ENCODE measurements around the gene SLC35E3.

Gene SLC35E3

GRCh38 chr12:68780731-68781130, 34.8 kb downstream of the SLC35E3 start:
- no peak overlapping the region for H3K23ac ChIP-seq (ENCODE audit: low read depth, low read length, poor library complexity)
- H2AFZ ChIP-seq (ENCODE audit: low read length), result no peak overlapping the region
- no peak overlapping the region for H2AK5ac ChIP-seq (ENCODE audit: low read depth, low read length)
- H3K27ac ChIP-seq (replicated peaks; ENCODE audit: low read length), result no peak overlapping the region
- no peak overlapping the region for H3K4ac ChIP-seq (ENCODE audit: low read length)
- no peak overlapping the region for H2BK15ac ChIP-seq (ENCODE audit: low read length)
- H3K9ac ChIP-seq (ENCODE audit: low read depth, low read length, poor library complexity), result no peak overlapping the region
- H3K4me2 ChIP-seq (ENCODE audit: insufficient read depth, low read length, poor library complexity, severe bottlenecking), result no peak overlapping the region
- peaks cover 0 to 4% of the 10 kb centered on the region in 2 donors for H3K4me1 ChIP-seq (ENCODE audit: control insufficient read depth in 2 of 2, insufficient read depth in 1 of 2, low read depth in 1 of 2, low read length in 2 of 2)
- no peak overlapping the region for H2BK12ac ChIP-seq (ENCODE audit: low read length)
- H3K18ac ChIP-seq (ENCODE audit: low read length), result no peak overlapping the region
- no peaks in the 10 kb centered on the region for H3K27me3 ChIP-seq (ENCODE audit: control insufficient read depth in 3 of 3, insufficient read depth in 3 of 3, low read depth in 1 of 3, low read length in 3 of 3)
- no peaks in the 10 kb centered on the region for H3K9me3 ChIP-seq (replicated peaks in 1 of 2; ENCODE audit: control insufficient read depth in 2 of 2, insufficient read depth in 1 of 2, low read depth in 1 of 2, low read length in 2 of 2)
- H4K8ac ChIP-seq (ENCODE audit: low read depth, low read length), result no peak overlapping the region
- WGBS, 2 donors (ENCODE audit: extremely low coverage in 2 of 2, insufficient read length in 2 of 2, insufficient replicate concordance in 1 of 2), result no CpG with 5 or more reads among the region's 6 CpGs
- no peak overlapping the region for H2BK120ac ChIP-seq (ENCODE audit: low read depth, low read length)
- no peak overlapping the region for H3K4me3 ChIP-seq (ENCODE audit: low read length in 2 of 2)
- H3K79me1 ChIP-seq (ENCODE audit: low read depth, low read length), result no peaks in the 10 kb centered on the region
- H4K91ac ChIP-seq (ENCODE audit: low read depth, low read length, poor library complexity), result no peak overlapping the region
- no peak overlapping the region for H2BK5ac ChIP-seq (ENCODE audit: low read length)
- H3K14ac ChIP-seq (ENCODE audit: low read length), result no peak overlapping the region
- no peaks in the 10 kb centered on the region for H3K36me3 ChIP-seq (replicated peaks in 1 of 2; ENCODE audit: control insufficient read depth in 2 of 2, insufficient read depth in 2 of 2, low read length in 2 of 2)
- no peak for DNase-seq (ENCODE audit: low spot score)

- no peaks in the 10 kb centered on the region for H3K27me3 ChIP-seq (ENCODE audit: control insufficient read depth in 3 of 3, insufficient read depth in 3 of 3, low read depth in 1 of 3, low read length in 3 of 3)
- WGBS, 2 donors (ENCODE audit: extremely low coverage in 2 of 2, insufficient read length in 2 of 2, insufficient replicate concordance in 1 of 2), result no CpG with 5 or more reads among the region's 6 CpGs
These were observed 35.8 kb downstream of the SLC35E3 start for GRCh38 chr12:68781728-68782127.

GRCh38 chr12:68784015-68784414, 38.0 kb downstream of the SLC35E3 start:
- DNase-seq (ENCODE audit: low spot score), result no peak
- Histone ChIP-seq H3K23ac (ENCODE audit: low read depth, low read length, poor library complexity) (no peak overlapping the region), H3K36me3 (replicated peaks in 1 of 2; ENCODE audit: control insufficient read depth in 2 of 2, insufficient read depth in 2 of 2, low read length in 2 of 2) (no peaks in the 10 kb centered on the region), H3K4me2 (ENCODE audit: insufficient read depth, low read length, poor library complexity, severe bottlenecking) (no peak overlapping the region), H3K4me1 (ENCODE audit: control insufficient read depth in 2 of 2, insufficient read depth in 1 of 2, low read depth in 1 of 2, low read length in 2 of 2) (no peaks in the 10 kb centered on the region), H4K8ac (ENCODE audit: low read depth, low read length) (no peak overlapping the region), H3K79me1 (ENCODE audit: low read depth, low read length) (no peaks in the 10 kb centered on the region), H3K9ac (ENCODE audit: low read depth, low read length, poor library complexity) (no peak overlapping the region), H3K27me3 (ENCODE audit: control insufficient read depth in 3 of 3, insufficient read depth in 3 of 3, low read depth in 1 of 3, low read length in 3 of 3) (no peaks in the 10 kb centered on the region), H3K27ac (replicated peaks; ENCODE audit: low read length) (no peak overlapping the region), H2BK120ac (ENCODE audit: low read depth, low read length) (no peak overlapping the region), H2BK12ac (ENCODE audit: low read length) (no peak overlapping the region), H2AFZ (ENCODE audit: low read length) (no peak overlapping the region), H3K4me3 (ENCODE audit: low read length in 2 of 2) (no peak overlapping the region), H4K91ac (ENCODE audit: low read depth, low read length, poor library complexity) (no peak overlapping the region), H2BK5ac (ENCODE audit: low read length) (no peak overlapping the region), H3K4ac (ENCODE audit: low read length) (no peak overlapping the region), H3K9me3 (replicated peaks in 1 of 2; ENCODE audit: control insufficient read depth in 2 of 2, insufficient read depth in 1 of 2, low read depth in 1 of 2, low read length in 2 of 2) (no peaks in the 10 kb centered on the region), H3K18ac (ENCODE audit: low read length) (no peak overlapping the region), H2BK15ac (ENCODE audit: low read length) (no peak overlapping the region), H3K14ac (ENCODE audit: low read length) (no peak overlapping the region), H2AK5ac (ENCODE audit: low read depth, low read length) (no peak overlapping the region)
- no CpG with 5 or more reads among the region's 8 CpGs for WGBS, 2 donors (ENCODE audit: extremely low coverage in 2 of 2, insufficient read length in 2 of 2, insufficient replicate concordance in 1 of 2)

More at GRCh38 chr12:68781728-68782127, 35.8 kb downstream of the SLC35E3 start:
- H3K4me1 ChIP-seq (ENCODE audit: control insufficient read depth in 2 of 2, insufficient read depth in 1 of 2, low read depth in 1 of 2, low read length in 2 of 2), result peaks cover 0 to 4% of the 10 kb centered on the region in 2 donors
- H2AFZ ChIP-seq (ENCODE audit: low read length), result no peak overlapping the region
- no peak overlapping the region for H2AK5ac ChIP-seq (ENCODE audit: low read depth, low read length)
- no peaks in the 10 kb centered on the region for H3K79me1 ChIP-seq (ENCODE audit: low read depth, low read length)
- no peaks in the 10 kb centered on the region for H3K36me3 ChIP-seq (replicated peaks in 1 of 2; ENCODE audit: control insufficient read depth in 2 of 2, insufficient read depth in 2 of 2, low read length in 2 of 2)
- H3K9ac ChIP-seq (ENCODE audit: low read depth, low read length, poor library complexity), result no peak overlapping the region
- H4K8ac ChIP-seq (ENCODE audit: low read depth, low read length), result no peak overlapping the region
- H2BK120ac ChIP-seq (ENCODE audit: low read depth, low read length), result no peak overlapping the region
- no peak overlapping the region for H3K14ac ChIP-seq (ENCODE audit: low read length)
- no peak overlapping the region for H2BK15ac ChIP-seq (ENCODE audit: low read length)
- H2BK5ac ChIP-seq (ENCODE audit: low read length), result no peak overlapping the region
- H2BK12ac ChIP-seq (ENCODE audit: low read length), result no peak overlapping the region
- H3K23ac ChIP-seq (ENCODE audit: low read depth, low read length, poor library complexity), result no peak overlapping the region
- no peak overlapping the region for H3K4me2 ChIP-seq (ENCODE audit: insufficient read depth, low read length, poor library complexity, severe bottlenecking)
- H4K91ac ChIP-seq (ENCODE audit: low read depth, low read length, poor library complexity), result no peak overlapping the region
- H3K4me3 ChIP-seq (ENCODE audit: low read length in 2 of 2), result no peak overlapping the region
- H3K27ac ChIP-seq (replicated peaks; ENCODE audit: low read length), result no peak overlapping the region
- no peak for DNase-seq (ENCODE audit: low spot score)
- H3K9me3 ChIP-seq (replicated peaks in 1 of 2; ENCODE audit: control insufficient read depth in 2 of 2, insufficient read depth in 1 of 2, low read depth in 1 of 2, low read length in 2 of 2), result no peaks in the 10 kb centered on the region
- no peak overlapping the region for H3K4ac ChIP-seq (ENCODE audit: low read length)
- H3K18ac ChIP-seq (ENCODE audit: low read length), result no peak overlapping the region

GRCh38 chr12:68785358-68785757, 39.4 kb downstream of the SLC35E3 start:
- no peak overlapping the region for H2BK5ac ChIP-seq (ENCODE audit: low read length)
- no peak for DNase-seq (ENCODE audit: low spot score)
- no peak overlapping the region for H3K4me3 ChIP-seq (ENCODE audit: low read length in 2 of 2)
- WGBS, 2 donors (ENCODE audit: extremely low coverage in 2 of 2, insufficient read length in 2 of 2, insufficient replicate concordance in 1 of 2), result no CpG with 5 or more reads among the region's 2 CpGs
- no peaks in the 10 kb centered on the region for H3K4me1 ChIP-seq (ENCODE audit: control insufficient read depth in 2 of 2, insufficient read depth in 1 of 2, low read depth in 1 of 2, low read length in 2 of 2)
- H3K18ac ChIP-seq (ENCODE audit: low read length), result no peak overlapping the region
- H2BK120ac ChIP-seq (ENCODE audit: low read depth, low read length), result no peak overlapping the region
- H2BK15ac ChIP-seq (ENCODE audit: low read length), result no peak overlapping the region
- H4K91ac ChIP-seq (ENCODE audit: low read depth, low read length, poor library complexity), result no peak overlapping the region
- H3K9ac ChIP-seq (ENCODE audit: low read depth, low read length, poor library complexity), result no peak overlapping the region
- no peak overlapping the region for H3K14ac ChIP-seq (ENCODE audit: low read length)
- no peak overlapping the region for H2AK5ac ChIP-seq (ENCODE audit: low read depth, low read length)
- H2AFZ ChIP-seq (ENCODE audit: low read length), result no peak overlapping the region
- no peaks in the 10 kb centered on the region for H3K9me3 ChIP-seq (replicated peaks in 1 of 2; ENCODE audit: control insufficient read depth in 2 of 2, insufficient read depth in 1 of 2, low read depth in 1 of 2, low read length in 2 of 2)
- H3K23ac ChIP-seq (ENCODE audit: low read depth, low read length, poor library complexity), result no peak overlapping the region
- no peak overlapping the region for H4K8ac ChIP-seq (ENCODE audit: low read depth, low read length)
- H2BK12ac ChIP-seq (ENCODE audit: low read length), result no peak overlapping the region
- no peak overlapping the region for H3K4me2 ChIP-seq (ENCODE audit: insufficient read depth, low read length, poor library complexity, severe bottlenecking)
- no peak overlapping the region for H3K27ac ChIP-seq (replicated peaks; ENCODE audit: low read length)
- H3K4ac ChIP-seq (ENCODE audit: low read length), result no peak overlapping the region
- H3K79me1 ChIP-seq (ENCODE audit: low read depth, low read length), result no peaks in the 10 kb centered on the region
- no peaks in the 10 kb centered on the region for H3K27me3 ChIP-seq (ENCODE audit: control insufficient read depth in 3 of 3, insufficient read depth in 3 of 3, low read depth in 1 of 3, low read length in 3 of 3)
- H3K36me3 ChIP-seq (replicated peaks in 1 of 2; ENCODE audit: control insufficient read depth in 2 of 2, insufficient read depth in 2 of 2, low read length in 2 of 2), result no peaks in the 10 kb centered on the region

All from neuronal stem cell (in vitro differentiated cells).